OCI-LY7 (cell line): Measurements from ENCODE around the gene WNT5A.

Source experiments
- CTCF ChIP-seq: fragments of 200-600 bp; sonication (generic); conservative IDR thresholded peaks from 2 replicates; pipeline ENCODE4 v1.5.1; 2014; ENCODE audit warnings: mild to moderate bottlenecking, antibody characterized with exemption, low read length, moderate library complexity, mixed read lengths
- EZH2phosphoT487 ChIP-seq: fragments of 200-600 bp; sonication (generic); IDR thresholded peaks from 2 replicates; pipeline ENCODE4 v1.6.1; 2018; ENCODE audit warnings: low read depth, borderline replicate concordance, mild to moderate bottlenecking, mixed run types, antibody characterized with exemption, low read length, moderate library complexity, mixed read lengths

GRCh38 chr3:55524565-55525244 is 37.6 kb upstream of the WNT5A start:
- no peak for TF ChIP-seq CTCF
- TF ChIP-seq EZH2phosphoT487: no peak
